ENCODE results near the gene SMAD6.
"Not testable (repeated sequence)": the region's sequence is repeated elsewhere in the genome, so short reads cannot be mapped to it uniquely, and the experiment has no call there.

SMAD6 gene

DNA sequence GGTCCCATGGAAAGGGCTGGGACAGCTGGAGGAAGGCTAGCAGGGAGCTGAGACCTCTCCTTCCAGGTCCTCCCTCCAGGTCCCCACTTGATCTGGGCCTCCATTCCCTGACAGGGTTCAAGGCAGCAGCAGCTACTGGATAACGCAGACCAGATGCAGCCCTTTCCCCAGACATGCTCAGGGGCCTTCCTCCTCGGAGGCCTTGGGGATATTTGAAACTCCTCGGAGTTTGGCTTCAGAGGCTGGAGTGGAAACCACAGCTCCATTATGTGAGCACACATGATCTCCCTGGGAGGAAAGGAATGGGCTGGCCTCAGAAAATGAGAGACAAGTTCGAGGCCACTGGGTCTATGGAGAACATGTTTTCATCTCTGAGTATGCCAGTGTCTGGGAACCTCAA is 119.3 kb downstream of the SMAD6 start:
- DNase-seq (ENCODE audit: low read depth in 2 of 2, low spot score in 1 of 2) = no peak

DNA sequence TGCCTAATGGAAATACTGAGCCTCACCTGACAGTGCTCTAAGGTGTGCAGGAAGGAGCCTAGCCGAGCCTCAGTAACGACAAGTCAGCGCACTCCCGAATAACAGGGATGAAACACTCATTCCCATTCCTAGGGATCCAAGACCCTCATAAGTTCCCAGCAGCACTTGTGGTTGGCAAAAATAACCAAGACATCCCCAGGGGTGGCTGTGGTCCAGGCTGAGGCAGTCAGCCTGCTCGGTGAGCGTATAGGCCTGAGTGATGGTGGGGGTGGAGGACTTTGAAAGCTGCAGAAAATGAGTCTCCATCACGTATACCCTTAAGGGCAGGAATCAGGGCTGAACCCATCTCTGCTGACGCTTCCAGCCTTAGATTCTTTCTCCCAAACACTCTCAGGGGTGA is 120.1 kb downstream of the SMAD6 start:
- DNase-seq (ENCODE audit: low read depth in 2 of 2, low spot score in 1 of 2) = no peak

DNA sequence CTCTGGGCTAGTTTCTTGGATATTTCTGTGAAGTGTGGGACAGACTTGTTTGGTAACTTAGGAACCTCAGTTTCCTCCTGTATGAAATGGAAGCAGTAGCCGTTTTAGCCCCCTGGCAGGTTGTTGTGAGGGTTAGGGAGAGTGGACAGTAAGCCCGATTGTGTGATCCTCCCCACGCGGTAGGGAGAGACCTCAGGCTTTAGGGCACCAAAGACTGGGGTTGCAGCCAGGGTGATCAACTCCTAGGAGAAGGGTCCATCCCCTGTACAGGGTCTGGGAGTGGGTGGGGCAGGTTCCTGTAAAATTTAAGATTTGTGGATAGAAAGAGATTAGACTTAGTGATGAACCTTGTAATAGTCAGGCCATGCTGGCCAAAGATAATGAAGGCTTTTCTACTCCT is 120.5 kb downstream of the SMAD6 start:
- DNase-seq (ENCODE audit: low read depth in 2 of 2, low spot score in 1 of 2) = no peak

DNA sequence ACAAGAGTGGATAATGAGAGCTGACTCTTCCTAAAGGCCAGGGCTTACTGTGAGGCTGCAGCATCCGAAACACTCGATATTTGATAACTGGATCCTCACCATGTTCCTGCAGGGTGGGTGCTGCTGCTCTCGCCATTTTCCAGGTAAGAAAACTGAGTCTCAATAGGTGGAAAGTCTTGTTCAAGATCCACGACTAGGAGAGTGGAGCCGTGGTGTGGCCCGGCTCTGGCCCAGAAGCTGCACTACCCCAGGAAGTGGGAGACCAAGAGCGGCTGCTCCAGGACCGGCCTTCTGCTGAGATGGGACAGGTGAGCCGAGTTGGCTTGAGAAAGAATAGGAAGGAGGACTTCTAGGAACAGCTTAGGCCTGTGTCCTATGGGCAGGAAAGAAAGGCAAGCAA is 121.6 kb downstream of the SMAD6 start:
- DNase-seq (ENCODE audit: low read depth in 2 of 2, low spot score in 1 of 2) = no peak

DNA sequence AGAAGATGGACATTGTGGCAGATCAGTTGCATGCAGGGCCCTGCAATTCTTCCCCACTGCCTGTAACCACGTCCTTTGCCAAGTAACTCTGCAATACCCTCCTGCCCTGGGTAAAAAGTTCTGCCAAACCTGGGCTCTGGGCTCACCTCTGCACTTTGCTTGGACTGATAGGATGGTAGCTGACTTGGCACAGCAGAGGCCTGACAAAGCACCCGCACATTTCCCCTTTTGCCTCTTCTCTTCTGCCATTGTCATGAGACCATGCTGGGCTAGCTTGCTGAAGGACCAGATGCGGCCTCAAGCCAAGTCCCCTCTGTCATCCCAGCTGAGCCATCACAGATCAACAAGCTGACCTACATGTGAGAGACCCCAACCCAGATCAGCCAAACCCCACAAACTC is 122.4 kb downstream of the SMAD6 start:
- no peak for DNase-seq (ENCODE audit: low read depth in 2 of 2, low spot score in 1 of 2)

DNA sequence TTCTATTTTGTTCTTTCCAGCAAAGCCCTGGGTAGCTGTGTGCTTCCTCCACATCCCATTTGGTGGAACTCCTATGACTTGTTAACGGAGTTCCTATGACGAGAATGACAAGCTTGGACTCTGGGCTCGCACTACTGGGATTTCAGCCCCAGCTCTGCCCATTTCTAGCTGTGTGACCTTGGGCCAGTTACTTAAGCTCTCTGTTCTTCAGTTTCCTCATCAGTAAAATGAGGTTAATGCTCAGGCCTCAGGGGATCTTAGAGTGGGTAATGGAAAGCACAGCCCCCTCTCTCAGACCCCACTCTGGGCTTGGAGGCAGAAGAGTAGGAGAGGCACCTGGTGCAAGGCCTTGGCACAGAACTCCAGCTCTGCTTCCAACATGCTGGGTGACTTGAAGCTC is 123.1 kb downstream of the SMAD6 start:
- DNase-seq (ENCODE audit: low read depth in 2 of 2, low spot score in 1 of 2) = no peak

DNA sequence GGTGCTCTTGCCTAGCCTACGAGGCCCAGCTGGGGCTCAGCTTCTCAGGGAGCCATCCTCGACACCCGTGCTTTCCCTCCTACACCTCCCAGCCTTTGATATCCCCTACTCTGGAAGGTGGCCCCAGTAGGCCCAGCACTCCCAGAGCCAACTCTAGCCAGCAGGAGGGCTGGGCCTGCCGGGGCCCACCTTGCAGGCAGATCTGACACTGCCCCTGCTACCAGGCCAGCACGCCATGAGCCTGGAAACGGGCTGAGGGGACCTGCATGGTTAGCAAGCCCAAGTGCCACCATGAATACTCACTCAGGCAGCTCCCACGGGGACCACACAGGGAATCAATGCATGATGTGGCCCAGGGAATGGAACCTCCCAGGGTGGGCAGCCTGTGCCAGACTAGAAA is 123.7 kb downstream of the SMAD6 start:
- DNase-seq (ENCODE audit: low read depth in 2 of 2, low spot score in 1 of 2) = no peak

DNA sequence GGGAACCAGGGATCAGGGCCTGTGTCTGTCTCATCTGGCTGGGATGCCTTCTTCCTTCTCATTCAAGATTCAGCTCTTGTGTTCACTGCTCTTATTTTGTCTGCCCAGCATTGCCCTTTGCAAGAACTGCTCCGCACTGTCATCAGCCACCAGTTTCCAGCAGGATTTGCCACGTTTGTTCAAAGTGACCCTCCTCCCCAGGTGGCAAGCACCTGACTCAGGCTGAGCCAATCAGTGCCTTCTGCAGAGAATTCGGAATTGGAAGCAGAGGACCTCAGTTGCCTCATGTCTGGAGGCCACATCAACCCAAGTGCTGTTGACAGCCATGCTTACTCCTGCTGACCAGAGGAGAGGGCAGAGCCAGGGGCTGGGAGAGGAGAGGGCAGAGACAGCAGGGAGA is 124.5 kb downstream of the SMAD6 start:
- DNase-seq (ENCODE audit: low read depth in 2 of 2, low spot score in 1 of 2) = no peak

DNA sequence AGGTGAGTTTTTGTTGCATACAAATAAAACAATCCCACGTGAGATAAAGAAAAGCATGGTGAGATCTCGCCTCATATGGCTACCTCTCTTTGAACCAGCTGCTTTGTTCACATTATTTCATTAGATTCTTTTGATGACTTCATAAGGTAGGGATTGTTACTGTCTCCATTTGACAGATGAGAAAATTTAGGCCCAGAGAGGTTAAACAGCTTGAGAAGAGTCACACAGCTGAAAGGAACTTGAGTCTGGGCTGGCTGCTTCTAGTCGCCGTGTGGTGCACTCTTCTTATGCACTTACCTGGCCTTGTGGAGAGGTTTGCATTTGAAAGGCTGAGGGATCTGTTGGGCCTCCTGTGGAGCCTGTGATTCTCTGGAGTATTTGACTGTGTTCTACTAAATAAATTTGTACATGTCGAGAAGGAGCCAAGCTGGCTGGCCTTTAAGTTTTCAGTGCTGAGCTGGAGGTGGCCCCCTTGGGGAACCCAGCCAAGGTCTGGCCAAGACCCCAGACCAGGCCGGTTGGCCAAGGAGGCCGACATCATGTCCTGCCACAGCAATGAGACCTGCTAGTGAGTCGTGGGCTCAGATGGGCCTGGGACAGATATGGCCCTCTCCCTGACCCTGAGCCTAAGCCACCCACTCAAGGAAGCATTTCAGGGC is 125.1 kb downstream of the SMAD6 start:
- DNase-seq (ENCODE audit: low read depth in 2 of 2, low spot score in 1 of 2) = no peak

DNA sequence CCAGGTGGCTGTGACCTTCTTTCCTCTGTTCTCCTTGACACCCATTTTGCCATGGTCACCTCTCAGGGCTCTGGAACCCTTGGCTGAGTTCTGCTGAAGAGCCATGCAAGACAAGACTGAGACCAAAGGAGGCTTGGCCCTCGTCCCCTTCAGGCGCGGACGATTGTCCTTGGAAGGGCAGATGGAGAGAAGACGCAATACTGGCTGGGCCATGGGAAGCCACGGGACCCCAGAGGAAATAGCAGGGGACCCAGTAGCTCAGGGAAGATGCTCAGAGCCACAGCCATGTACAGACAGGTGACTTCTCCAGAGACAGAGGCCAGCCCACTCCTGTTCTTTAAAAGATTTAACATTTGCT is 125.6 kb downstream of the SMAD6 start:
- no peak for DNase-seq (ENCODE audit: low read depth in 2 of 2, low spot score in 1 of 2)

DNA sequence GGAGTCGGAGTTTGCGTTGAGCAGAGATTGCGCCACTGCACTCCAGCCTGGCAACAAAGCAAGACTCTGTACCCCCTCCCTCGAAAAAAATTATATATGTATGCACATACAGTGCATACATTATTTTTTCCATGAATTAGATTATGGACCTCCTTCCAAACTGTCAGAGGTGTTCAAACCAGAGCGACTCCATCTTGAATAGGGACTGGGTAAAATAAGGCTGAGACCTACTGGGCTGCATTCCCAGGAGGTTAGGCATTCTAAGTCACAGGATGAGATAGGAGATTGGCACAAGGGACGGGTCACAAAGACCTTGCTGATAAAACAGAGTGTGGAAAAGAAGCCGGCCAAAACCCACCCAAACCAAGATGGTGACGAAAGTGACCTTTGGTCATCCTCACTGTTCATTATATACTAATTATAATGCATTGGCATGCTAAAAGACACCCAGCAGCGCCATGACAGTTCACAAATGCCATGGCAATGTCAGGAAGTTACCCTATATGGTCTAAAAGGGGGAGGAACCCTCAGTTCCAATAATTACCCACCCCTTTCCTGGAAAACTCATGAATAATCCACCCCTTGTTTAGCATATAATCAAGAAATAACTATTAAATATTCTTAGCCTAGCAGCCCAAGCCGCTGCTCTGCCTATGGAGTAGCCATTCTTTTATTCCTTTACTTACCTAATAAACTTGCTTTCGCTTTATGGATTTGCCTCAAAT is 126.9 kb downstream of the SMAD6 start:
- not testable (repeated sequence) for DNase-seq (ENCODE audit: low read depth in 2 of 2, low spot score in 1 of 2)

DNA sequence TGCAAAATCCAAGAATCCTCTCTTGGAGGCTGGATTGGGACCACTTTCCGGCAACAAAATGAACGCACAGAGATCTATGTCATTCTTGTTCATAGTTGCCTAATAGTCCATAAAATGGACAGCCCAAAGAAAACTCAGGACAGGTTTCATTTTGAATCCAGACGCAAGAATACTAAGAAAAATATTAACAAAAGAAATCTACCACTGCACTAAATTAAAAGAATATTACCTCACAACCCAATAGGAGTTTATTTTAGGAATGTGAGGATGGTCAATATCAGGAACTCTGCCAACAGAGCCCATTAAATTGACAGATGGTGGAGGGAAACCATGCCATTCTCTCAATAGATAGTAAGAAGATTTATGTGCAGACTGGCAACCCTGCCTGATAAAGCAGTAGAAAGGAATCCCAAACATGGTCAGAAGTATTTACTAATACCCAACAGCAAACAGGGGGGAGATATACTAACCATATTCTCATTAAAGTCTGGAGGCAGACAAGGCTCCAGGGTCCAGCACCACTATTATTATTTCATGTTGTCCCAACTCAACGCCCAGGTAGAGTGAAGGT is 127.6 kb downstream of the SMAD6 start:
- no peak for DNase-seq (ENCODE audit: low read depth in 2 of 2, low spot score in 1 of 2)

DNA sequence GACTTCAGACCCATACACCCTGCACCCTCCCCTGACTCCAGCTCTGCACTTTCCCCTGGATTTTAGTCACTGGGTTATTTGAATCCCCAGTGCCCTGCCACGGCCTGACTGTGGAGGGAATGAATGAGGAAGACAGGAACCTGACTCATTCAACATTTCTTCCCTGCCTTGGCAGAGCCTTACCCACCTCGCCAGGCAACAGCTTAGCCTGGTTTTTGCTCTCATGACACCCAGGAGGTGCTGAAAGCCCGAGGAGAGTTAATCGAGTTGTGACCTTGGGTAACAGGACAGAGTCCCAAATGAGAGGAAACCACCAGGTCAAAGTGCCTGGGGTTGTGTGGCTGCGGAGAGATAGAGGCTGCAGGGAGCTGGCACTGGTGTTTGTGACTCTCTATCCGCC is 128.3 kb downstream of the SMAD6 start:
- no peak for DNase-seq (ENCODE audit: low read depth in 2 of 2, low spot score in 1 of 2)

DNA sequence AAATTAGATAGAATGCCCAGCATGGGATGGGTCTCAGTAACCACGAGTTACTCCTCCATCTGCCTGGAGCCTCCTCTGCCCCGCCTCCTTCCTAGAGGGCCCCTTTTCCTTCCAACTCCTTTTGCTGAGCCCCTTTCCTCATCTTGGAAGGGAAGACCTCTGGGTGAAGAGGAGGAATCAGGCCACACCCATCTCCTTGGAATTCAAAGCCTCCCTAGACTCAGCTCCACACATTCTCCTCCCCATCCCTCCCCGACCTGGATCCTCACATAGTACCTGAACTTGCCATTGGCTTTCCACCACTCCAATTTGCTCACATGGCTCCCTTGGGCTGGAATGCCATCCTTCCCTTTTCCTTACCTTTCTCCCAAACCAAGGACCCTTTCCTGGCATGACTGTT is 128.8 kb downstream of the SMAD6 start:
- DNase-seq (ENCODE audit: low read depth in 2 of 2, low spot score in 1 of 2) = no peak

DNA sequence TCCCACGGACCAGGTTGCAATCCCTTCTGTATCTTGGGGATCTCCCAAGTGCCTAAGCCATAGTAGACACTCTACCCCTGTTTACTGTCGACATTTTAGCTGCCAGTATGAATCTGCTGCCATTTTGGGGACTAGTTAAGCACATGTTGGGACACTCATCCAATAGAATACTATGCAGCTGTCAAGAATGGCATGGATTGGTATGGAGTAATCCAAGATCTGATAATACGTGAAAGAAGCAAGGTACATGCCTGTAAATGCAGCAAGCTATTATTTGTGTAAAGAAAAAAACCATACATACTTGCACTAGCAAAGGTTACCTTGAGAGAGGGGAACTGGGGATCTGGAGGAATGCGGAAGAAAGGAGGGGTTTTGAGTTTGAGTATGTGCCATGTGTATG is 129.3 kb downstream of the SMAD6 start:
- DNase-seq (ENCODE audit: low read depth in 2 of 2, low spot score in 1 of 2) = no peak

DNA sequence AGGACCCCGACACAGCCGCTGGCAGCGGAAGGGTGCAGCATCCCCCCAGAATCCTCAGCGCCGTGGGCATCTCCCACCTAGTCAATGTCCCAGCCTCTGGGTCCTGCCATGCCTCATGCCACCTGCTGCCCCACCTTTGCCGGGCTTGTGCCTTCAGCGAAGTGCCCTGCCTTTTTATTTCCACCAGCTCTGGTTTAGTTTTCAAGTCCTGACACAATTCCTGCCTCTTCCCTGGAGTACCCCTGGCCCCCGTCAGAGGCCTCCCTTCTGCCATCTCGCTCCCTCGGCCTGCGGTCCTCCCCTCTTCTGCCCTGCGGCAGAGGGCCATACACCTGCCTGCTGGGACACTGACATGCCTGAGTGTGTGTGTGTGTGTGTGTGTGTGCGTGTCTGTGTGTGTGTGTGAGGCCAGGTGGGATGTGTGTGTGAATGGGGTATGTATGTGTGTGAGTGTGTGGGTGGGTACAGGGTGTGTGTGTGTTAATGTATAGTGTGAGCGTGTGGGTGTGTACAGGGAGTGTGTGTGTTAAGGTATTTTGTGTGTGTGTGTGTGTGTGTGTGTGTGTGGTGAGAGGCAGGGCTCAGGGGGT is 129.9 kb downstream of the SMAD6 start:
- no peak for DNase-seq (ENCODE audit: low read depth in 2 of 2, low spot score in 1 of 2)

All from stimulated activated CD8-positive, alpha-beta memory T cell treated with anti-CD3 and anti-CD28 coated beads, Interleukin-4, amount 100 ng/mL, for 4 hours (primary cell).